NCI-H2196 treated with DMSO at 0.1 percent for 48 hours (cell line): ENCODE results near the gene ATP4B.
"Not testable (repeated sequence)": the region's sequence is repeated elsewhere in the genome, so short reads cannot be mapped to it uniquely, and the experiment has no call there.

Experiments used
- DNase-seq: peaks from one replicate; lab custom pipeline; 2025; ENCODE audit not compliant: unreplicated experiment; lab: John Stamatoyannopoulos, UW

Gene ATP4B

GRCh38 chr13:113625965-113626721, 31.9 kb downstream of the ATP4B start:
- no peak for DNase-seq

DNA sequence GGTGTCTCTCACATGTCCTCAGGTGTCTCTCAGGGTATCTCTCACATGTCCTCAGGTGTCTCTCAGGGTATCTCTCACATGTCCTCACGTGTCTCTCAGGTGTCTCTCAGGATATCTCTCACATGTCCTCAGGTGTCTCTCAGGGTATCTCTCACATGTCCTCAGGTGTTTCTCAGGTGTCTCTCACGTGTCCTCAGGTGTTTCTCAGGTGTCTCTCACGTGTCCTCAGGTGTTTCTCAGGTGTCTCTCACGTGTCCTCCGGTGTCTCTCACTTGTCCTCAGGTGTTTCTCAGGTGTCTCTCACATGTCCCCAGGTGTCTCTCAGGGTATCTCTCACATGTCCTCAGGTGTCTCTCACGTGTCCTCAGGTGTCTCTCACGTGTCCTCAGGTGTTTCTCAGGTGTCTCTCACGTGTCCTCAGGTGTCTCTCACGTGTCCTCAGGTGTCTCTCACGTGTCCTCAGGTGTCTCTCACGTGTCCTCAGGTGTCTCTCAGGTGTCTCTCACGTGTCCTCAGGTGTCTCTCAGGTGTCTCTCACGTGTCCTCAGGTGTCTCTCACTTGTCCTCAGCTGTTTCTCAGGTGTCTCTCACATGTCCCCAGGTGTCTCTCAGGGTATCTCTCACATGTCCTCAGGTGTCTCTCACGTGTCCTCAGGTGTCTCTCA, 33.2 kb downstream of the ATP4B start:
- DNase-seq, result not testable (repeated sequence)

GRCh38 chr13:113624235-113624587, 33.8 kb downstream of the ATP4B start:
- DNase-seq, result no peak

DNA sequence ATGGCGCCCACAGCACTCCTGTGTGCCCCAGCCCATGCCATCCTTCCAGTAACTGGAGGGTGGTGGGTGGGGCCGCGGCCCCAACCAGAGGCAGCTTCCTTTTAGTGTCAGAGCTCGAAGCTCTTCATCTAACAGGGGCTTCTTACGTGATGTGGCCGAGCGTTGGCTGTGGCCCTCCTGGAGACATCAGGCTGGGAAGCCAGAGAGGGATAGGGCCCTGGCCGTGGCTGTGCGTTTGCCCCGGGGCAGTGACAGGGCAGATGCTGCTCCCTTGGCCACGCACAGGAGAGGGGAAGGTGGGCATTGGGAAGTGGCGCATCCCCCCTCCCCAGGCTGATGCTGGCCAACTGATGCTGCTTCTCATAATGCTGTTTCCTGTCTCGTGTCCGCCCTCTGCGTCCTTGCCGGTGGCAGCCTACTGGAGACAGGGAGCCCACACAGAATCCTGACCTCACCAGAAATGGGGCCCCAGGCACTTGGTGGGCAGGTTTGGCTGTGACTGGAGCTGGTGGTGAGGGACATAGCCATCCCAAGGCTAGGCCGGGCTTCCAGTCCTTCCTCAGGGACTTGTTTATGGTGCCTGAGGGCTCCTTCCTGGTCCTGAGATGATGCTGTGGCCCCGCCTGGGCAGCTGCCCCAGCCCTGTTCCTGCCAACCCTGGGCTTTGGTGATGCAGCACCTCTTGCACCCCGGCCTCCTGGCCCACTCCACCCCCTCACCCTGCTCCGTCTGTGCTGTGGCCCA, 34.3 kb downstream of the ATP4B start:
- no peak for DNase-seq

GRCh38 chr13:113622791-113623490, 35.1 kb downstream of the ATP4B start:
- DNase-seq, result no peak

DNA sequence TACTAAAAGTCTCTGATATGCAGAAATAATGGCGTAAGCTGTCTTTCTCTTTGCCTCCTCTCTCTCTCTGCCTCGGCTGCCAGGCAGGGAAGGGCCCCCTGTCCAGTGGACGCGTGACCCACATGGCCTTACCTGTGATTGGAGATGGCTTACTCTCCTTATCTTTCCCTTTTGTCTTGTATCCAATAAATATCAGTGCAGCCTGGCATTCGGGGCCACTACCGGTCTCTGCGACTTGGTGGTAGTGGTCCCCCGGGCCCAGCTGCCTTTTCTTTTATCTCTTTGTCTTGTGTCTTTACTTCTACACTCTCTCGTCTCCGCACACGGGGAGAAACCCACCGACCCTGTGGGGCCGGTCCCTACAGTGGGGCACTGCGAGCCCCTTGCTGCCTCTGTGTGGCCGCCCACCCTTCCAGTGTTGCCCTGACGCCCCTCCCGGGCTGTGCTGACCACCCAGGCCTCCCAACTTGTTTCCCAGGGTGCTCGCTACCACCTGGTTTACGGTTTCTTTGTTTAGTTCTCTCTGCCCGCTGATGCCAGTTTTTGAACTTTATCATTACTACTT, 35.9 kb downstream of the ATP4B start:
- not testable (repeated sequence) for DNase-seq

DNA sequence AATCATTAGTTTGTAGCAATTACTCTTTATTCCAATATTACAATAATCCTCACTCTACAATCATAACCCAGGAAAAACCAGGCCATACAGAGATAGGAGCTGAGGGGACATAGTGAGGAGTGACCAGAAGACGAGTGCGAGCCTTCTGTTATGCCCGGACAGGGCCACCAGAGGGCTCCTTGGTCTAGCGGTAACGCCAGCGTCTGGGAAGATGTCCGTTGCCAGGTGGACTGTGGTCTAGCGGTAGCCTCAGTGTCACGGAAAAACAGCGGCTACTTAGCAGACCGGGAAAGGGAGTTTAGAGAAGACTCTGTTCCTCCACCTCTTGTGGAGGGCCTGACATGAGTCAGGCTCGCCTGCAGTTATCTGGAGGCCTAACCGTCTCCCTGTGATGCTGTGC, 36.5 kb downstream of the ATP4B start:
- not testable (repeated sequence) for DNase-seq

DNA sequence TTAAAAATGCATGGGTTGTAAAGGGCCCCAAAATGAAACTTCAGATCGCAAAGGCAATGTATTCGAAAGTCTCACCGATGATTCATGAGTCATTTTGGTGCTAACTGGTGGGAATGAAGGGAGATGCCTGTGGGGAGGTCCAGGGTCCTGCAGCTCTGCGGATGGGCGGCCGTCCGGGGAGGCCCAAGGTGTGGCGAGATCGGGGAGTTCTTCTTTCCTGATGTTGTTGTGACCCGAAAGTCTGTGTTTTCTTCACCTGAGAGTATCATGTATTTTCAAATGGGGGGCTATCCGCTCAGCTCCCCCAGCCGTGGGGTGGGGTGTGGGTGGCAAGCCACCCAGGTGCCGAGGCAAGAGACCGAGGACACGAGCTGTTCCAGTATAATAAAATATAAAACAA, 37.0 kb downstream of the ATP4B start:
- no peak for DNase-seq

DNA sequence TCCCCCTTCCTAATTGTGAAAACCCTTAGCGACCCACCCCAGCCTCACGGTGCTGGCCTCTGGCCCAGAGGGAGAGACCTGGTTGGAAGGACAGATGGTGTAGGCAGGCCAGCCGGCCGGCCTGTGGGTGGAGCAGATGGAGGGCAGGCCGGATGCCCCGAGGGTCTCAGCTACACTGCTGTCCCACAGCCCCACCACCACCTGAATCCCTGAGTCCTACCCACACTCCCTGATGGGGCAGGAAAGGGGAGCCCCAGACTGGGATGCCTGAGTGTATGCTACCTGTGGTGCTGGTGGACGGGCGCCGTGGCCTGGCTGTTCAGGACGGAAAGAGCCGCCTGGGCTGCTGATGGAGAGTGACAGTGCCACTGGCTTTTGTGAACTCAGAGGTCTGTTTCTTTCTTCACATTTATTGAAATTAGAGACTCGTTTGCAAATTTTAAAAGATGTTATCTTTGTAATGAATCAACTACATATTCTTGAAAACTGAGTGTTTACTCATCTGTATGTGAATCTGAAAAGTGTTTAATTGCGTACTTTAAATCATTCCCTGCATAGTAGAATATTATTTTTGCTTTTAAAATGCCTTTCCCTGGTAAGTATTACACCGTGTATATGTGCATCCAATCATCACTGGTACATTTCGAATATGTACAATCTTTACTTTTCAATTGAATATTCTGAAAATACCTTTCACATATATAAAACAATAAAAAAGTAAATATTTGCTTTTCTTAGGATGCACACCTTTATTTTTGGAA, 37.8 kb downstream of the ATP4B start:
- DNase-seq, result no peak

GRCh38 chr13:113618455-113618854, 39.5 kb downstream of the ATP4B start:
- no peak for DNase-seq

DNA sequence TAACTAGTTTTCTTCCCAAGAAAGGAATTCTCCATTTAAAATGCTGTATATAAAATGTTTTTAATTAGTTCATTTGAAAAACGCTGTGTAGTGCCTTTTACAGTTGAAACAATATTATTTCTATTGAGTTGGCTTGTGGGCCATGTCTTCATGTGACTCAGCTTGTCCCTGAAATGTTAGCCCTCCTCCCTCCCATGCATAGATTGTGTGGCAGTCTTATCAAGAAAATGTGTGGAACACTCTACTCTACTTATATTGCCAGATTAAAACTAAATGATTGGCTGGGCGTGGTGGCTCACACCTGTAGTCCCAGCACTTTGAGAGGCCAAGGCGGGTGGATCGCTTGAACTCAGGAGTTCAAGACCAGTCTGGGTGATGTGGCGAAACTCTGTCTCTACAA, 40.0 kb downstream of the ATP4B start:
- DNase-seq, result no peak

- DNase-seq, result peak; percentile 39
Observed at GRCh38 chr13:113616991-113617749, 40.8 kb downstream of the ATP4B start.

- DNase-seq, result no peak
Observed at GRCh38 chr13:113616281-113616906, 41.6 kb downstream of the ATP4B start.

- no peak for DNase-seq
Observed at GRCh38 chr13:113613789-113614379, 44.1 kb downstream of the ATP4B start.

DNA sequence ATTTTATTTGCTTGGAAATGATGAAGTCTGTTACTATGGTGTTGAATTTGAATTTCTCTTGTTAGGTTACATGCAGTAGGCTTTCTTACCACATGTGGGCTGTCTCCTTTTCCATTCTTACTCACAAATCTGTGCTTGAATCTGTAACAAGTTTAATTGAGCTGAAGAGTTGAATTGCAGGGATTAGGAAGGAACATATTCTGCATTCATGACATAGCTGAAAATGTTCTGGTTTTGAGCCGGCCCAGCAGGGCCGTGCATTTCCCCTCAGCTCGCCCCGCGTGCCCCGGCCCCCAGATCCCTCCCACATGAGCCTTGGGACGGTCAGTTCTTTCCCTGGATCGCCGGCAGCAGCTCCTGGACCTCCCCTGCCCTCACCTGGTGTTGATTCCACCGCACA, 45.4 kb downstream of the ATP4B start:
- DNase-seq, result no peak

GRCh38 chr13:113611996-113612395, 46.0 kb downstream of the ATP4B start:
- DNase-seq, result no peak

DNA sequence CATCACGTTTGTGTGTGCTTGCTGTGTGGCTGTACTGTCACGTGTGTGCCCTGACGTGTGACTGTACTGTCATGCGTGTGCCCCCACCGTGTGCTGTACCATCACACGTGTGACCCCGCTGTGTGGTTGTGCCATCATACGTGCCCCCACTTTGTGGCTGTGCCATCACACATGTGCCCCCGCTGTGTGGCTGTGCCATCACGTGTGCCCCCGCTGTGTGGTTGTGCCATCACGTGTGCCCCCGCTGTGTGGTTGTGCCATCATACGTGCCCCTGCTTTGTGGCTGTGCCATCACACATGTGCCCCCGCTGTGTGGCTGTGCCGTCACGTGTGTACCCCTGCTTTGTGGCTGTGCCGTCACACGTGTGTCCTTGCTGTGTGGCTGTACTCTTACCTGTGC, 47.7 kb downstream of the ATP4B start:
- DNase-seq, result no peak

GRCh38 chr13:113609616-113610015, 48.4 kb downstream of the ATP4B start:
- DNase-seq, result no peak
